HepG2 (cell line): ENCODE data around the gene GRK5.

Experiments
- ZNF614 ChIP-seq: IDR thresholded peaks from 2 replicates; pipeline ENCODE4 v1.6.1; 2018; ENCODE audit warnings: missing biosample characterization, missing genetic modification reagents, inconsistent platforms, borderline replicate concordance
- TF ChIP-seq, protein P1 (sequence below): IDR thresholded peaks from 2 replicates; pipeline ENCODE4 v1.6.1; 2012; ENCODE audit warnings: inconsistent platforms
- TF ChIP-seq, protein P2 (sequence below): sonication (generic); formaldehyde crosslinking; IDR thresholded peaks from 2 replicates; pipeline ENCODE4 v1.5.0; 2020; ENCODE audit warnings: mild to moderate bottlenecking, missing genetic modification reagents, moderate library complexity
- TF ChIP-seq, protein P3 (sequence below): sonication (generic); formaldehyde crosslinking; IDR thresholded peaks from 2 replicates; pipeline ENCODE4 v1.4.0; 2020; ENCODE audit warnings: missing genetic modification reagents

DNA sequence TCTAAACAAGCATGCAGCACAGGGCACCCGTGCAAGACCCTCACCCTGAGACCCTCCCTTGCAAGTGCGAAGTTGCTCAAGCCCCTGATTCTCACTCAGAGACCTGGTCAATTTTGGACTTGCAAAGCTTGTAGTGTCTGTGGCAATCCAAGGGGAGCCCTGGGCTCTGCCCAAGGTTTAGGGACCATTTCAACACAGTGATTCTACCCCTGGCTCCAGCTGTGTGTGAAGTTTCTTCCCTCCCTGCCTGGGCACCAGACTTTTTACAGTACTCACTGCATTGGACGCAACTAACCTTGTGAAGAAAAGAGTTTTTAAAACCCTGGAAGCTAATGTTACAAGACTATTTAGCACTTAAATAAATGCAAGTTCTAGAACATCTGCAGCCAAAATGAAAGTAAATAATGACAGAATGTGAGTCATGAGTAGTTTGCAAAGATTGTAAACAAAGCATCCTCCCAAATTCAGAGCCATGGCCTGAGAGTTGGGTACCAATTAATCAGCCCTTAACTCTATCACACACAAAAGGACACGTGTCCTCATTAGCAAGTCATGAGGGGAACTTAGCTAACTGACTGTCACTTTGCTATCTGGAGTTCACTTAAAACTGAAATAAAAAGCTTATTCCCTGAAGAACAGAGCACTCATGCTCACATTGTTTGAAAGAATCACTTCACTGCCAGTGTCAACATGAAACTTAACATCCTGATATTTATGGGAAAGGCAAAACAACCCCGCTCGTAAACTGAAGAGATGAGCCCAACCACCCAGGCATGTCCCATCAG, 287.1 kb downstream of the GRK5 start:
- TF ChIP-seq, protein P1, sequence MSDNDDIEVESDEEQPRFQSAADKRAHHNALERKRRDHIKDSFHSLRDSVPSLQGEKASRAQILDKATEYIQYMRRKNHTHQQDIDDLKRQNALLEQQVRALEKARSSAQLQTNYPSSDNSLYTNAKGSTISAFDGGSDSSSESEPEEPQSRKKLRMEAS: no peak
- TF ChIP-seq ZNF614 (CRISPR knock-in tag): no peak
- TF ChIP-seq, protein P2, sequence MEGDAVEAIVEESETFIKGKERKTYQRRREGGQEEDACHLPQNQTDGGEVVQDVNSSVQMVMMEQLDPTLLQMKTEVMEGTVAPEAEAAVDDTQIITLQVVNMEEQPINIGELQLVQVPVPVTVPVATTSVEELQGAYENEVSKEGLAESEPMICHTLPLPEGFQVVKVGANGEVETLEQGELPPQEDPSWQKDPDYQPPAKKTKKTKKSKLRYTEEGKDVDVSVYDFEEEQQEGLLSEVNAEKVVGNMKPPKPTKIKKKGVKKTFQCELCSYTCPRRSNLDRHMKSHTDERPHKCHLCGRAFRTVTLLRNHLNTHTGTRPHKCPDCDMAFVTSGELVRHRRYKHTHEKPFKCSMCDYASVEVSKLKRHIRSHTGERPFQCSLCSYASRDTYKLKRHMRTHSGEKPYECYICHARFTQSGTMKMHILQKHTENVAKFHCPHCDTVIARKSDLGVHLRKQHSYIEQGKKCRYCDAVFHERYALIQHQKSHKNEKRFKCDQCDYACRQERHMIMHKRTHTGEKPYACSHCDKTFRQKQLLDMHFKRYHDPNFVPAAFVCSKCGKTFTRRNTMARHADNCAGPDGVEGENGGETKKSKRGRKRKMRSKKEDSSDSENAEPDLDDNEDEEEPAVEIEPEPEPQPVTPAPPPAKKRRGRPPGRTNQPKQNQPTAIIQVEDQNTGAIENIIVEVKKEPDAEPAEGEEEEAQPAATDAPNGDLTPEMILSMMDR (CRISPR knock-in tag): no peak
- TF ChIP-seq, protein P3, sequence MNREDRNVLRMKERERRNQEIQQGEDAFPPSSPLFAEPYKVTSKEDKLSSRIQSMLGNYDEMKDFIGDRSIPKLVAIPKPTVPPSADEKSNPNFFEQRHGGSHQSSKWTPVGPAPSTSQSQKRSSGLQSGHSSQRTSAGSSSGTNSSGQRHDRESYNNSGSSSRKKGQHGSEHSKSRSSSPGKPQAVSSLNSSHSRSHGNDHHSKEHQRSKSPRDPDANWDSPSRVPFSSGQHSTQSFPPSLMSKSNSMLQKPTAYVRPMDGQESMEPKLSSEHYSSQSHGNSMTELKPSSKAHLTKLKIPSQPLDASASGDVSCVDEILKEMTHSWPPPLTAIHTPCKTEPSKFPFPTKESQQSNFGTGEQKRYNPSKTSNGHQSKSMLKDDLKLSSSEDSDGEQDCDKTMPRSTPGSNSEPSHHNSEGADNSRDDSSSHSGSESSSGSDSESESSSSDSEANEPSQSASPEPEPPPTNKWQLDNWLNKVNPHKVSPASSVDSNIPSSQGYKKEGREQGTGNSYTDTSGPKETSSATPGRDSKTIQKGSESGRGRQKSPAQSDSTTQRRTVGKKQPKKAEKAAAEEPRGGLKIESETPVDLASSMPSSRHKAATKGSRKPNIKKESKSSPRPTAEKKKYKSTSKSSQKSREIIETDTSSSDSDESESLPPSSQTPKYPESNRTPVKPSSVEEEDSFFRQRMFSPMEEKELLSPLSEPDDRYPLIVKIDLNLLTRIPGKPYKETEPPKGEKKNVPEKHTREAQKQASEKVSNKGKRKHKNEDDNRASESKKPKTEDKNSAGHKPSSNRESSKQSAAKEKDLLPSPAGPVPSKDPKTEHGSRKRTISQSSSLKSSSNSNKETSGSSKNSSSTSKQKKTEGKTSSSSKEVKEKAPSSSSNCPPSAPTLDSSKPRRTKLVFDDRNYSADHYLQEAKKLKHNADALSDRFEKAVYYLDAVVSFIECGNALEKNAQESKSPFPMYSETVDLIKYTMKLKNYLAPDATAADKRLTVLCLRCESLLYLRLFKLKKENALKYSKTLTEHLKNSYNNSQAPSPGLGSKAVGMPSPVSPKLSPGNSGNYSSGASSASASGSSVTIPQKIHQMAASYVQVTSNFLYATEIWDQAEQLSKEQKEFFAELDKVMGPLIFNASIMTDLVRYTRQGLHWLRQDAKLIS: no peak
